Measurements from ENCODE around the gene KLF13.

KLF13 gene

GRCh38 chr15:31398677-31399301, 72.2 kb downstream of the KLF13 start:
- peak overlapping the region; percentile 62; the same call in 1 of the 2 replicates for H3K27ac ChIP-seq (ENCODE audit: low read depth, low read length)
- peak overlapping the region; percentile 18 for H3K9ac ChIP-seq (ENCODE audit: low read length)
- H3K9me3 ChIP-seq (ENCODE audit: control insufficient read depth, insufficient read depth, low read depth, low read length), result no peaks in the 10 kb centered on the region
- H3K27me3 ChIP-seq (ENCODE audit: control insufficient read depth, insufficient read depth, low read length), result peaks cover 3% of the 10 kb centered on the region
- peaks cover 26% of the 10 kb centered on the region for H3K4me1 ChIP-seq (ENCODE audit: control insufficient read depth, insufficient read depth, low read length)
- no peak overlapping the region for H3K4me3 ChIP-seq (ENCODE audit: low read depth, low read length)
- no peaks in the 10 kb centered on the region for H3K36me3 ChIP-seq (ENCODE audit: control insufficient read depth, insufficient read depth, low read length)

GRCh38 chr15:31399544-31400171, 73.0 kb downstream of the KLF13 start:
- Histone ChIP-seq H3K27me3 (ENCODE audit: control insufficient read depth, insufficient read depth, low read length) (no peaks in the 10 kb centered on the region), H3K36me3 (ENCODE audit: control insufficient read depth, insufficient read depth, low read length) (no peaks in the 10 kb centered on the region), H3K27ac (ENCODE audit: low read depth, low read length) (no peak overlapping the region), H3K9ac (ENCODE audit: low read length) (no peak overlapping the region), H3K4me3 (ENCODE audit: low read depth, low read length) (no peak overlapping the region), H3K4me1 (ENCODE audit: control insufficient read depth, insufficient read depth, low read length) (peaks cover 26% of the 10 kb centered on the region), H3K9me3 (ENCODE audit: control insufficient read depth, insufficient read depth, low read depth, low read length) (peaks cover 2% of the 10 kb centered on the region; the same call in 1 of the 2 replicates)

- Histone ChIP-seq H3K4me3 (ENCODE audit: low read depth, low read length) (no peak overlapping the region), H3K27ac (ENCODE audit: low read depth, low read length) (no peak overlapping the region), H3K36me3 (ENCODE audit: control insufficient read depth, insufficient read depth, low read length) (no peaks in the 10 kb centered on the region), H3K9me3 (ENCODE audit: control insufficient read depth, insufficient read depth, low read depth, low read length) (peaks cover 6% of the 10 kb centered on the region; the same call in 1 of the 2 replicates), H3K27me3 (ENCODE audit: control insufficient read depth, insufficient read depth, low read length) (no peaks in the 10 kb centered on the region), H3K4me1 (ENCODE audit: control insufficient read depth, insufficient read depth, low read length) (peaks cover 26% of the 10 kb centered on the region), H3K9ac (ENCODE audit: low read length) (no peak overlapping the region)
Observed at GRCh38 chr15:31400222-31400927, 73.7 kb downstream of the KLF13 start.

- Histone ChIP-seq H3K36me3 (ENCODE audit: control insufficient read depth, insufficient read depth, low read length) (no peaks in the 10 kb centered on the region), H3K27me3 (ENCODE audit: control insufficient read depth, insufficient read depth, low read length) (no peaks in the 10 kb centered on the region), H3K9ac (ENCODE audit: low read length) (no peak overlapping the region), H3K4me1 (ENCODE audit: control insufficient read depth, insufficient read depth, low read length) (peaks cover 26% of the 10 kb centered on the region), H3K4me3 (ENCODE audit: low read depth, low read length) (no peak overlapping the region), H3K27ac (ENCODE audit: low read depth, low read length) (no peak overlapping the region), H3K9me3 (ENCODE audit: control insufficient read depth, insufficient read depth, low read depth, low read length) (peaks cover 12% of the 10 kb centered on the region)
Observed at GRCh38 chr15:31401282-31401681, 74.6 kb downstream of the KLF13 start.

GRCh38 chr15:31402003-31402402, 75.4 kb downstream of the KLF13 start:
- H3K9ac ChIP-seq (ENCODE audit: low read length), result no peak overlapping the region
- no peaks in the 10 kb centered on the region for H3K27me3 ChIP-seq (ENCODE audit: control insufficient read depth, insufficient read depth, low read length)
- peaks cover 12% of the 10 kb centered on the region for H3K9me3 ChIP-seq (ENCODE audit: control insufficient read depth, insufficient read depth, low read depth, low read length)
- H3K4me1 ChIP-seq (ENCODE audit: control insufficient read depth, insufficient read depth, low read length), result peaks cover 20% of the 10 kb centered on the region
- no peaks in the 10 kb centered on the region for H3K36me3 ChIP-seq (ENCODE audit: control insufficient read depth, insufficient read depth, low read length)
- no peak overlapping the region for H3K4me3 ChIP-seq (ENCODE audit: low read depth, low read length)
- no peak overlapping the region for H3K27ac ChIP-seq (ENCODE audit: low read depth, low read length)

- H3K27ac ChIP-seq (ENCODE audit: low read depth, low read length), result no peak overlapping the region
- no peak overlapping the region for H3K9ac ChIP-seq (ENCODE audit: low read length)
- no peak overlapping the region for H3K4me3 ChIP-seq (ENCODE audit: low read depth, low read length)
Observed at GRCh38 chr15:31402511-31403056, 75.9 kb downstream of the KLF13 start.

GRCh38 chr15:31403096-31403495, 76.5 kb downstream of the KLF13 start:
- Histone ChIP-seq H3K27me3 (ENCODE audit: control insufficient read depth, insufficient read depth, low read length) (no peaks in the 10 kb centered on the region), H3K4me3 (ENCODE audit: low read depth, low read length) (no peak overlapping the region), H3K27ac (ENCODE audit: low read depth, low read length) (no peak overlapping the region), H3K36me3 (ENCODE audit: control insufficient read depth, insufficient read depth, low read length) (no peaks in the 10 kb centered on the region), H3K4me1 (ENCODE audit: control insufficient read depth, insufficient read depth, low read length) (peaks cover 11% of the 10 kb centered on the region), H3K9ac (ENCODE audit: low read length) (no peak overlapping the region), H3K9me3 (ENCODE audit: control insufficient read depth, insufficient read depth, low read depth, low read length) (peaks cover 12% of the 10 kb centered on the region)

More at GRCh38 chr15:31402511-31403056, 75.9 kb downstream of the KLF13 start:
- Histone ChIP-seq H3K4me1 (ENCODE audit: control insufficient read depth, insufficient read depth, low read length) (peaks cover 16% of the 10 kb centered on the region), H3K27me3 (ENCODE audit: control insufficient read depth, insufficient read depth, low read length) (no peaks in the 10 kb centered on the region), H3K36me3 (ENCODE audit: control insufficient read depth, insufficient read depth, low read length) (no peaks in the 10 kb centered on the region), H3K9me3 (ENCODE audit: control insufficient read depth, insufficient read depth, low read depth, low read length) (peaks cover 12% of the 10 kb centered on the region)

- no peaks in the 10 kb centered on the region for H3K36me3 ChIP-seq (ENCODE audit: control insufficient read depth, insufficient read depth, low read length)
- no peak overlapping the region for H3K4me3 ChIP-seq (ENCODE audit: low read depth, low read length)
- H3K27ac ChIP-seq (ENCODE audit: low read depth, low read length), result no peak overlapping the region
- H3K27me3 ChIP-seq (ENCODE audit: control insufficient read depth, insufficient read depth, low read length), result no peaks in the 10 kb centered on the region
- H3K4me1 ChIP-seq (ENCODE audit: control insufficient read depth, insufficient read depth, low read length), result peaks cover 6% of the 10 kb centered on the region
- peaks cover 12% of the 10 kb centered on the region for H3K9me3 ChIP-seq (ENCODE audit: control insufficient read depth, insufficient read depth, low read depth, low read length)
- no peak overlapping the region for H3K9ac ChIP-seq (ENCODE audit: low read length)
Observed at GRCh38 chr15:31403606-31404005, 77.0 kb downstream of the KLF13 start.

GRCh38 chr15:31404345-31404744, 77.7 kb downstream of the KLF13 start:
- Histone ChIP-seq H3K36me3 (ENCODE audit: control insufficient read depth, insufficient read depth, low read length) (no peaks in the 10 kb centered on the region), H3K4me1 (ENCODE audit: control insufficient read depth, insufficient read depth, low read length) (peaks cover 5% of the 10 kb centered on the region; the same call in 1 of the 2 replicates), H3K9ac (ENCODE audit: low read length) (no peak overlapping the region), H3K9me3 (ENCODE audit: control insufficient read depth, insufficient read depth, low read depth, low read length) (peaks cover 12% of the 10 kb centered on the region), H3K27me3 (ENCODE audit: control insufficient read depth, insufficient read depth, low read length) (no peaks in the 10 kb centered on the region), H3K27ac (ENCODE audit: low read depth, low read length) (no peak overlapping the region), H3K4me3 (ENCODE audit: low read depth, low read length) (no peak overlapping the region)

- H3K9me3 ChIP-seq (ENCODE audit: control insufficient read depth, insufficient read depth, low read depth, low read length), result peaks cover 12% of the 10 kb centered on the region
- H3K9ac ChIP-seq (ENCODE audit: low read length), result no peak overlapping the region
- H3K4me1 ChIP-seq (ENCODE audit: control insufficient read depth, insufficient read depth, low read length), result peaks cover 4% of the 10 kb centered on the region; the same call in 1 of the 2 replicates
- no peak overlapping the region for H3K27ac ChIP-seq (ENCODE audit: low read depth, low read length)
- H3K4me3 ChIP-seq (ENCODE audit: low read depth, low read length), result no peak overlapping the region
- no peaks in the 10 kb centered on the region for H3K36me3 ChIP-seq (ENCODE audit: control insufficient read depth, insufficient read depth, low read length)
- no peaks in the 10 kb centered on the region for H3K27me3 ChIP-seq (ENCODE audit: control insufficient read depth, insufficient read depth, low read length)
Observed at GRCh38 chr15:31405200-31405920, 78.7 kb downstream of the KLF13 start.
